HG02938 (cell line): ENCODE measurements around the gene MUC4.

ENCODE experiments used
- ATAC-seq: cut with Tn5 transposase; IDR thresholded peaks from one replicate; pipeline ENCODE4 v1.9.1; 2021; ENCODE audit warnings: mild to moderate bottlenecking, moderate library complexity; ENCODE audit not compliant: unreplicated experiment

Gene MUC4

GRCh38 chr3:195704433-195704999, 107.2 kb downstream of the MUC4 start:
- no peak for ATAC-seq

GRCh38 chr3:195703776-195704175, 108.0 kb downstream of the MUC4 start:
- ATAC-seq = no peak

DNA sequence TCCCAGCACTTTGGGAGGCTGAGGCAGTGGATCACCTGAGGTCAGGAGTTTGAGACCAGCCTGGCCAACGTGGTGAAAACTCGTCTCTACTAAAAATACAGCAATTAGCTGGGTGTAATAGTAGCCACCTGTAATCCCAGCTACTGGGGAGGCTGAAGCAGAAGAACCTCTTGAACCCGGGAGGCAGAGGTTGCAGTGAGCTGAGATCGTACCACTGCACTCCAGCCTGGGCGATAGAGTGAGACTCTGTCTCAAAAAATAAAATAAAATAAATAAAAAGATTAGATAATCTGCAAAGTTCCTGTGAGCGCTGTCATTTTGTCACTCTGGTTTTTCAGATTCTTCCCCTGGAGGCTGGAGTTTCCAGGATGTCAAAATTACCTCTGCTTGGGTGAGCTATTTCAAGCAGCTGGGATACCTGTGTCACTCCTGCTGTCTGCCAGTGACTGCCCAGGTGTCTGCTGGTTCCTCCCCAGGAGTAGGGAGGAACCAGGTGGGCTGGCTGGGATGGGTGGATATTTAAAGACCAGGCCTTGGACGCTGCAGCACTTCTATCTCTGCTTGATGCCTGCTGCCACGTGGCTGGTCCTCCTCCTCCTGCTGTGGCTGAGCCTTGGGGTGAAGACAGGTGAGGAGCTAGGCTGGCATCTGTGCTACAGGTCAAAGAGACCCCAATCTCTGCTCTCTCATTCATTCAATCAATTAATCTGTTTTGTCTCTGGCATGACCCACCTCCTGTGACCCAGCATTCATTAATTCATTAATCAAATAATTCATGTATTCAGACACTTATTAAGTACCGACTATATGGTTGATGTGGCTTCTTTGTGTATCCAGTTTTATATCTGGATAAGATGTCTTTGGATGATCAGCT, 110.5 kb downstream of the MUC4 start:
- ATAC-seq = no peak

- no peak for ATAC-seq
Observed at GRCh38 chr3:195700319-195700718, 111.4 kb downstream of the MUC4 start.

DNA sequence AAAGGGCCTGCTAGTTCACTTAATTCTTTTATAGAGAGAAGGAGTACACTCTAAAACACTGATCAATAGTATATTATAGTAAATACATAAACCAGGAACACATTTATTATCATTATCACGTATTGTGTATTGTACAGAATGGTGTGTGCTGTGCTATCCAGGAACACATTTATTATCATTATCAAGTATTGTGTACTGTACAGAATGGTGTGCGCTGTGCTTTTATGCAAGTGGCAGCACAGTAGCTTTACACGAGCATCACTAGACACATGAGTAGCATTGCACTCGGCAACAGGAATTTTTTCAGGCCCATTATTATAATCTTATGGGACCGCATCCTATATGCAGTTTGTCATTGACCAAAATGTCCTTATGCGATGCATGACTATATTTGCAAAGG, 111.9 kb downstream of the MUC4 start:
- ATAC-seq = no peak

DNA sequence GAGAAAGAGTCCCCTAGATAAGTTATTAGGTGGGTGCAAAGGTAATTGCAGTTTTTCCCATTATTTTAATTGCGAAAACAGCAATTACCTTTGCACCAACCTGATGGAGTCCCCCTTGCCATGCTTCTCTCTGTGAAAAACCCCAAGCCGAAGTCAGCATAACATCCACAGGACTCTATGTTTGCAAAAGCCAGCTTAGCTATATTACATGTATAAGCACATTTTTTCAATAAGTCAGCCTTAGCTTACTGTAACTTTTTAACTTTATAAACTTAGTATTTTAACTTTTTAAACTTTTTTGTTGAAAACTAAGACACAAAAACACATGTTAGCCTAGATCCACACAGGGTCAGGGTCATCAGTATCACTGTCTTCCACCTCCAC, 112.3 kb downstream of the MUC4 start:
- no peak for ATAC-seq

GRCh38 chr3:195698647-195699387, 112.9 kb downstream of the MUC4 start:
- ATAC-seq = no peak

- no peak for ATAC-seq
Observed at GRCh38 chr3:195698325-195698646, 113.4 kb downstream of the MUC4 start.

DNA sequence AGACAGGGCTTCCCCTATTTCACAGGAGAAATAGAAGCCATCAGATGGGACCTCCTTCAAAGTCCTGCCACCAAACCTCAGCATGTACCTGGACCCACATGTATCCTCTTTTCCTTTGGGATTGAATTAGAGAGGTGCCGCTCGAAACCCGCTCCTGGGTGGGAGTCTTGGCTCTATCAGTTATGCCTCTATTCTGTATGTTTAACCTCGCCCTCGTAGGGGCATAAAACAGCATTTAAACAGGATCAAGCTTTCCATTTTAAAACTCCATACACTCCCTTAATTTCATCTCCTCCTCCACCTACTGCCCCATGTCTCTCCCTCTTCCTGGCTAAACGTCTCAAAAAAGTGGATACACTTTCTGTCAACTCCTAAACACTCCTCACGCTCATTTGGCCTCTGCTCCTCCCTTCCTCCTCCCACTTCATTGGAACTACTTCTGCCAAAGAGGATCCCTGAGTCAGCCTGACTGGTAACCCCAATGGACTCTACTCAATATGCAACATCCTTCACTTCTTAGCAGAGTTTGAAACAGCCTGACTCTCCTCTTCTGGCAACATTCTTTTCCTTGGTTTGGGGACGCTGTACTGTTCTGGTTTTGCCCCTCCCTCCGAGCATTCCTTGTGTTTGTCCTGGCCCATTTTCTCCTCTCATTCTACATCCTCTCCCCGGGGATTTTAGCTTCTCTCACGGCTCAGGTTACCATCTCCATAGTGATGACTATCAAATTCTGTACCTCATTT, 114.0 kb downstream of the MUC4 start:
- no peak for ATAC-seq
